Fibroblast of the conjunctiva (primary cell): ENCODE results near the gene FBXO30.
A peak's percentile ranks its signal among the peaks of the same experiment; 100 is the strongest.

Source experiments
- DNase-seq: peaks from one replicate; pipeline ENCODE4 v3.0.0-alpha.2; 2010; ENCODE audit warnings: low read depth

FBXO30 gene

DNA sequence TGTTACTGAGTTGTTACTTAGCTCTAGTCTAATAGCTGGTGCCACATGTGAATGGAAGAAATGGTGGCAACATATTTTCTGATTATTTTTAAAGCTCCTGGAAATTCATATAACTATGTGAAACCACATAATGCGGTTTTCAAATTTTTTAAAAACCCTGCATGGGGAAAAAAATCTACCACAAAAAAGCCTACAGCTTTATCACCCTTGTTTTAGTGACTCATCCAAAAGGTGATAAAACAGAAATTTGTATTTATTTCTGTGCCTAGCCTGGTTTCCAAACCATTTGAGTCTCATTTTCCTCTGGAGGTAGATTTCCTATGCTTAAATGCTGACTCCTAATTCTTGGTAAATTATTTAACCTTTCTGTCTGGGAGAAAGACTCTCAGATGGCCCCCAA is 5.4 kb upstream of the FBXO30 start:
- no peak for DNase-seq

- no peak for DNase-seq
Measured at GRCh38 chr6:145818796-145819195, 4.2 kb upstream of the FBXO30 start.

GRCh38 chr6:145816392-145816791 is 1.8 kb upstream of the FBXO30 start:
- no peak for DNase-seq

DNA sequence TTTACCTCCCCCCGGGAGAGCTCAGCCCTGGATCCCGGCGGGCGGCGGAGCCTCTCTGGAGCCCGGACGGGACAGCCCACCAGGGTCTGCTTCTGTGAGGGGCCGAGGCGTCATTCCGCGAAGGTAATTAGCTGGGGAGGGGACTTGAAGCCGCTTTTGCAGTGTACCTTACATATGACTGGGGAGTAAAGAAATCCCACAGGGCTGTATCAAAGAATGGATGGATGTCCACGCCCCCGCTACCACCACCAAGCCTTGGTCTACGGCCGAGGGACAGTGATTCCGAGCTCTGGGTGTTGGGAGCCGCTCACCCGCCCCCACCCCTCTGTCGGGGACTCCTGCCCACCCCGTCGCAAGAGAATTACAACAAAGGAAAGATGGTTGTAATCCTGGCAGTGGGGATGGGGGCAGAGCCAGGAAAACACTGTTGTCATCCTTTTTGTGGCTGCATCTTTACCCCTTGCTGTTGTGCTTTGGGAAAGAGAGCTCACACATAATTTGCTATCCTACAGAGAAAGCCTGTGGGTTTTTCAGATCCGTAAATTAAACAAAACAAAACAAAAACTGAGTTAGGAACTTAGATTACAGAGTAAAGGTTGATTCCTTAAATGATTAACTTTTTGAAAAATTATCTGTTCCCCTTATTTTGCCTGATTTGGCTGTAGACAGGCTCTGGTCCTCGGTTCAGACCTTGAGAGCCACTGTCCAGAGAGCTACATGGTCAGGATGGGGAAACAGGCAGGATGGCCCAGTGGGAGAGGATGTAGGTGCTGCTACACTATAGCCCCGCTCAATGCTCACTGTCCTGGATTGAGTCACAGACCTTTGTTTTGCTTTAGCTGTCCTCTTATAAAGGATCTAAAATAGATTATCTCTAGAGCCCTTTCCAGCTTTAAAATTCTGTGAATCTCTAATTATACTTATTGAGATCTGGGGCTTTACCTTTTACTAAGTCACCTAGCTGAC is 997 bp upstream of the FBXO30 start:
- DNase-seq = no peak

DNA sequence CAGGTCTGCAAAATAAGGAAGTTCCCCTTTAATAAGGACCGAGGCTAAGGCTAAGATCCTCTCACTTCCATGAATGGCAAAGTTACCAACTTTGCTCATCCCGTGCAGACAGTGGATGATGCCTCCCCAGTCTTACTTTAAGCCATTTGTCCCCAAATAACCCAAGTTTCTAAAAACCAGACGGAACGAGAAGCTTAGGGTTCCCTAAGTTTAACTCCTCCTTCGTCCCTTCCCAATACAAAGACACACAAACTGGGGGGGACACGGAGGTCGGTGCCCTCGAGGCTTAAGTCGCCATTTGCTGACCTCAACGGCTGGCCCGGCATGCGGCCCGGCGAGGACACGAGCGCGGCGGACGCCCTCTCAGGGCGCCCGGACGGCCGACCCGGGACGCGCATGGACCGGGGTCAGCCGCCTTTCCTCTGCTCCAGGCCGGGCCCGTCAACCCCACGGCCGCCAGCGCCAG is 527 bp downstream of the FBXO30 start:
- no peak for DNase-seq

DNA sequence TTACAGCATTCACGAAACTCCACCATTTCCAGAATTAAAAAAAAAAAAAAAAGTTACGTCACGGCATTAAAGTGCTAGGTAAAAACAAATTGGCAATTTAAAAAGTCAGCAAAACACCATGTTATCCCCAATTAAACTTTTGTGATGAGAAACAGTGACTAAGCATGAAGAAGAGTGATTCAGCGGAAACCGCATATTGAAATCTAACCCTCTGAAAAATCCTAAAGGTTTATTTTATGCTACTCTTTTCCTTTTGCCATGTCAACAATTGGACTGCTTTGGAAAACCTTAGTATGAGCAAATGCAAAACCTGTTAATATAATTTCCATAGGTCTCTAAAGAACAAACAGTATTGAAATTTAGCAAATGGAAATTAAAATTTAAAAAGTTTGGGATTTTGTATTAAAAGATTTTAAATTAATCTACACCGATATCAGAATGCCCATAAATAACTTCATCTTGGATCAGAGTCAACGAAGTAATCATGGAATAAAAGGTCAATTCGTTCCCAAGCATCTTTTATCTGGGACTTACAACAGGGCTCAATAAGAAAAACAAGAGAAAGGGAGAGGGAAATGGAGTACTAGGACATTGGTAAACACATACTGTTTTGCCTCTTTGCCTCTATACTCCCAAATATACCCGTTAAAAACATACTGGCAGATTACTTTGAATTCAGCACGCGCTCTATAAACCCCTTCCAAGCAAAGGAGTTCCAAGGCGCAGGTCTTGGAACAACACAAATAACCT is 1.1 kb downstream of the FBXO30 start:
- DNase-seq = no peak

DNA sequence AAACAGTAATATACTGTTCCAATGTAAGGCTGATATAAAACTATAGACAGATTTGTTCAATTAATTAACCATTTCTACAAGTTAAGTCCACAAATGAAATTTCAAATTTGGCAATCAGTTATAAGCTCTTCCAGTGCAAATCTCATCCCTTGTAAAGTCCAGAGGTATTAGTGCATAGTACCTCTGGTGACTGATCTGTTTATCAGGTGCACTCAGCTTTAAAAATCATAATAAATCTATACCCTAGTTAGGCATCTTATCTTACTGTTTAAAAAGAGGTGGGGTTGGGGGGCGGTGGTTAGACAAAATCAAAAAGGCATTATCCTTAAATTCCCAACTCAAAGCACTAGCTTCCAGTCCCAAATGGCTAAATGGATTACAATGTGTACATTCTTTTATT is 2.9 kb downstream of the FBXO30 start:
- DNase-seq = no peak

GRCh38 chr6:145809785-145810184 is 4.8 kb downstream of the FBXO30 start:
- DNase-seq = no peak

DNA sequence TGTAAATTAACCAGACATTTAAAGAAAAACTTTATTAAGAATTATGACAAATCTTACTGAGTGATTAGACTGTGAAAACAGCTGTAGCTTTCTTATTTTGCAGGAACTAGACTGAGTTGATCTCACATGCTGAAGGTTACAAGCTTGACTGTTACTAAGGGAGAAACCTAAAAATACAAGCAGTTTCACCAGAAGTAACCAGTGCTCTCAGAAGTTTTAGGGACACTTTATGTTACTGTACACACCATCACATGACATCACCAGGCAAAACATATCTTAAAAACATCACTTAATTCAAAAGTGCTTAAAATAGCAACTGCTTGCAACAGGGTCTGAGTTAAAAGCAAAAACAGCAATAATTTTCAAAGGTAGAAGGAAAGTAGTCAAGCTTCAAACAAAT is 5.4 kb downstream of the FBXO30 start:
- DNase-seq = no peak

DNA sequence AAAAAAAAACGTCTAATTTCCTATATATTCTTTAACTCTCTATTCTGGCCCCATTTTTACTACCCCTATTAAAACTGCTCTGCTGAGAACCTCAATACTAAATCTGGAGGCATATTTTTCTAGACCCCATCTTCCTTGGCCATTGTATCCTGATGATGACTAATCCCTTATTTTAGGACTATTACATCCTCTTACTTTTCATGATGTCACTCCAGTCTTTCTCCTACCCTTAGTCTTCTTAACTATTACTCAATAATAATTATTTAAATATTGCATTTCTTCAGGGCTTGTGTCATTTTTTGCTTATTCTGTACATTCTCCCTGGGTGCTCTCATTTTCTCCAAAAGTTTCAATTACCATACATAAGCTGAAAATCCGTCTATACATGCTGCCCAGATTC is 6.4 kb downstream of the FBXO30 start:
- DNase-seq = no peak

- DNase-seq = no peak
Measured at GRCh38 chr6:145802141-145802540, 12.5 kb downstream of the FBXO30 start.

DNA sequence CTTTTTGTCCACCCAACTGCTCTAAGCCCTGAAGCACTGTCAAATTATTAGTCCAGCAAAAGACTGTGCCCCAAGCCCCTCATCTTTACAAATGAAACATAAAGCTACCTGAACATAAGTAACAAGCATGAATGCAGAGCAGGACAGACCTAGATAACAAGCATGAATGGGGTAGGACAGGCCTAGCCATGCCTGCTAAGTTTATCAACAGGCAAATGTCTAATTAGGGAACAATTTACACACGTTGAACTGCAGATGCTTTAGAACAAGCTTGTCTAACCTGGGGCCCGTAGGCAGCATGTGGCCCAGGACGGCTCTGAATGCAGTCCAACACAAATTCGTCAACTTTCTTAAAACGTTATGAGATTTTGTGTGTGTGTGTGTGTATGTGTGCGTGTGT is 13.6 kb downstream of the FBXO30 start:
- DNase-seq = no peak

DNA sequence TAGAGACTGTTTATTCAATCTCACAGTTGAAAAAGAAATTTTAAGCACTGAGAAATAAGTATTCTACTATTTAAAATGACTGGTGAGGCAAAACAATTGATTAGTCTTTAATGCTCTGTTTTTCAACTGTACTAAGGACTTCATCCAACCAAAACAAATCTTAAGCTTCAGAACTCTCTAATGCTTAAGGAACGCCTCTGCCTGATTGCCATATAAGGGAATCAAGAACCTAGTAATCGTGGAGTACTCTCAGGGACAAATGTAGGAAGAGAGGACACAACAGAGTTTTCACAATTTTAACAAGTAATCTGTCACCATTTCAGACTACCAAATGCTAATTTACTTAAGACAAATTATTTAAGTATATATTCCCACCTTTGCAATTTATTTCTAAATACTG is 16.1 kb downstream of the FBXO30 start:
- no peak for DNase-seq

DNA sequence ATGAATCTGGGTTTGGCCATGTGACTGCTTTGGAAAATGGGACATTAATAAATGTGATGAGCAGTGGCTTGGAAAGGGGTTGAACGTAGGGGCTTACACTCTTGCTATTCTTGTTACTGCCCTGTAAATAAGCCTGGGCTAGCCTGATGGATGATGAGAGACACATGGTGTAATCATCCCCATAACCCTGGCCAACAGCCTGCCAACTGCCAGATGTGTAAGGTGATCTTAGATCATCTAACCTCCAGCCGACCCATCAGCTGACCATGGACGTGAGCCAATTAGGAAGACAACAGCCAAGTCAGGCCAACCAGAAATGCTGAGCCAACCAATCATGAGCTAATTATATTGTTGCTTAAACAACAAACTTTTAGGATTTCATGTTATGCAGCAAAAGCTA is 25.2 kb downstream of the FBXO30 start:
- peak; percentile 52 for DNase-seq

- no peak for DNase-seq
Measured at GRCh38 chr6:145787688-145788087, 26.9 kb downstream of the FBXO30 start.

GRCh38 chr6:145784683-145785082 is 29.9 kb downstream of the FBXO30 start:
- no peak for DNase-seq

DNA sequence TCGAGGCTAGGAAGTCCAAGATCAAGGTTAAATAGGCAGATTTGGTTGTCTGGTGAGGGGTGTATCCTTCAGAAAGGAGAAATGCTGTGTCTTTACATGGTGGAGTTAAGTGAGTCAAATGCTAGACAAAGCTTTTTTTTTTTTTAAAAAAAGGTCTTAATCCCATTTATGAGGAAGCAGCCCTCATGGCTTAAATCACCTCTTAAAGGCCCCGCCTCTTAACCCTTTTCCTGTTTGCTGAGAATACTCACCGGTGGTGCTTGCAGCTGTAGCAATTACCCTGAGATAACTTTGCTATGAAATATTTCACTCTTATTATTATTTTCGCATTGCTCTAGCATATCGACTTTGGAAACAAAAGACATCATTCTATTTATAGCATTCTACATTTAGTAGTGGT is 30.8 kb downstream of the FBXO30 start:
- DNase-seq = no peak

DNA sequence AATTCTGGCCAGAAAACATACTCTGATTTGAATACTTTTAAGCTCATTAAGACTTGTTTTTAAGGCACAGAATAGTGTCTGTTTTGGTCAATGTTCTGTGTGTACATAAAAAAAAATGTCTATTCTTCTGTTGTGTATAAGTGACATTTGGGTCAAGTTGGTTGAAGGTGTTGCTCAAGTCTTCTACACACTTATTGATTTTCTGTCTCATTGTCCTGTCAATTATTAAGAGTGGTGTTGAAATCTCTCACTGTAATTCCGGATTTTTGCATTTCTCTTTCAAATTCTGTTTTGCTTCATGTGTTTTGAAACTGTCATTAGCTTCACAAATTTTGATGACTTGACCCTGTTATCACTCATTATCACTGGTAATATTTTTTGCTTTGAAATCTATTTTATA is 41.7 kb downstream of the FBXO30 start:
- DNase-seq = no peak

GRCh38 chr6:145765449-145765848 is 49.1 kb downstream of the FBXO30 start:
- no peak for DNase-seq

DNA sequence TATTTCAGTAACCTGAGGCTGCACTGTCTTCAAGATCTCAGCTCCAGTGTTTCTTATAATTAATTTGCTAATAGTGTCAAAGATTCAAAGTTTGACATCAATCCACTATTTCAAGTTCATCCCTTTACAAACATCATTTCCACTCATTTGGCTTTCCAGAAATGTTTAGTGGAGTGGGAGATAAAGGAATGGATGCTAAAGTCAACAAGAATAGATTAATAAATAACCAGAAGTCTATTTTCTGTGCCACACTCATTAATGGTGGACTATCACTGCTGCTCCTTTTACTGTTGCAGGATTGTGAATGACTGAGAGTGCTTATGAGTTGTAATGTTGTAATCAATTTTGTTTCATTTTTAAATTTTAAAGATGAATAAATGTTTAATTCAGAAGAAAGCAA is 50.9 kb downstream of the FBXO30 start:
- no peak for DNase-seq

DNA sequence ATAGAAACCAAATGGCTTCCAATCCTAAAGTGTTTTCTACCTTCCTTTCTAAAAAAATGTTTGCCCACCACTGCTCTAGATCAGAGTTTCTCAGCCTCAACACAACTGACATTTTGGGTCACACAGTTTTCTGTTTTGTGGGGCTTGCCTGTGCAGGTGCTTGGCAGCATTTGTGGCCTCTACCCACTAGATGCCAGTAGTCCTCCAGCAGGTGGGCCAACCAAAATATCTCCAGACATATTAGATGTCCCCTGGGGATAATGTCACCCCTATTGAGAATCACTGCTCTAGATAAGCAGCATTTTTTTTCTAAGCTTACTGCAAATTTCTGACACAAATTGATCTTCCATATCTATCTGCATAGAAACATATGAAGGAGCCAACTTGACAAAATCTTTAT is 53.0 kb downstream of the FBXO30 start:
- DNase-seq = no peak

GRCh38 chr6:145758113-145758512 is 56.5 kb downstream of the FBXO30 start:
- DNase-seq = no peak

DNA sequence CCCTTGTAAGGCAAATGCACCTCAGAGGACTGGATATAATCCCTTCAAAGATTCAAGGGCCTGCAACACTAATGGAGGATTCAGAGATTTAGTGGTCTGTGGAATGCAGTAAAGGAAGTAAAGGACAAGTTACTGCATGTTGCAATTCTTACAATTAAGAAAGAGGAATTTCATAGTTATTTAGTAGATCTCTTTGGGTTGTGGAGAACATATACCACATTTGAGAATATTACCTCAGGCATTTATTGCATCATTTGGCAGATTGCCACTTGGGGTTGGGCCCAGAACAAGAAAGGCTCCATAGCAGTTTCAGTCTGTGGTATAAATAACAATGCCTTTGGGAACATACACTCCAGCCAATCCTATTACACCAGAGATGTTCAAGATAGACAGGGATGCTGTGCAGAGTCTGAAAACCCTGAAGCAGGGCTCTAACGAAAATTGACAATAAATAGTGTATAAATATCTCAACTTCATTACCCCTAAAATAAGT is 58.4 kb downstream of the FBXO30 start:
- peak; percentile 95 for DNase-seq
